ENCODE measurements around the gene FRY.

DNA sequence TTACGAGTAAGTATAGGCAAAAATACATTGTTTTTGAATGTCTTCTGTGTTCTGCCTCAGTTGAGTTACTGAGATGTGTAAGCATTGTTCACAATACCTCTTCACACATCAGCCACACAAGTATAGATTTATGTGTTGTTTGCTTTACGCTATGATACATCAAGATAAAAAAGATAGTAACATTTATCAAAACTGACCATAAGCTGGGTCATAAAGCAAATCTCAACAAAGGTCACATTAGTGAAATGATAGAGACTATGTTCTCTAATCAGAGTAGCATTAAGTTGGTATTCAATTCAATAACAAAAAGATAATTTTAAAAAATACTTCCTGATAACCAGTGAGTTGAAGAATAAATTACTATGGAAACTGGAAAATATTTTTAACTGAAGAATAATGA is 156.1 kb downstream of the FRY start:
- no peak for TF ChIP-seq CTCF (IDR thresholded peaks at IDR 0.05)
- TF ChIP-seq POLR2A (IDR thresholded peaks at IDR 0.05), result no peak
